ENCODE data around the gene PDE11A.

Gene PDE11A

GRCh38 chr2:178074123-178075005 is 1.8 kb upstream of the PDE11A start:
- DNase-seq (ENCODE audit: low read depth) = no peak
- H3K4me3 ChIP-seq (ENCODE audit: low read depth, low read length) = no peak overlapping the region
- TF ChIP-seq, protein P1, sequence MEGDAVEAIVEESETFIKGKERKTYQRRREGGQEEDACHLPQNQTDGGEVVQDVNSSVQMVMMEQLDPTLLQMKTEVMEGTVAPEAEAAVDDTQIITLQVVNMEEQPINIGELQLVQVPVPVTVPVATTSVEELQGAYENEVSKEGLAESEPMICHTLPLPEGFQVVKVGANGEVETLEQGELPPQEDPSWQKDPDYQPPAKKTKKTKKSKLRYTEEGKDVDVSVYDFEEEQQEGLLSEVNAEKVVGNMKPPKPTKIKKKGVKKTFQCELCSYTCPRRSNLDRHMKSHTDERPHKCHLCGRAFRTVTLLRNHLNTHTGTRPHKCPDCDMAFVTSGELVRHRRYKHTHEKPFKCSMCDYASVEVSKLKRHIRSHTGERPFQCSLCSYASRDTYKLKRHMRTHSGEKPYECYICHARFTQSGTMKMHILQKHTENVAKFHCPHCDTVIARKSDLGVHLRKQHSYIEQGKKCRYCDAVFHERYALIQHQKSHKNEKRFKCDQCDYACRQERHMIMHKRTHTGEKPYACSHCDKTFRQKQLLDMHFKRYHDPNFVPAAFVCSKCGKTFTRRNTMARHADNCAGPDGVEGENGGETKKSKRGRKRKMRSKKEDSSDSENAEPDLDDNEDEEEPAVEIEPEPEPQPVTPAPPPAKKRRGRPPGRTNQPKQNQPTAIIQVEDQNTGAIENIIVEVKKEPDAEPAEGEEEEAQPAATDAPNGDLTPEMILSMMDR (conservative IDR thresholded peaks at IDR 0.05; ENCODE audit: low read depth, low read length) = no peak

DNA sequence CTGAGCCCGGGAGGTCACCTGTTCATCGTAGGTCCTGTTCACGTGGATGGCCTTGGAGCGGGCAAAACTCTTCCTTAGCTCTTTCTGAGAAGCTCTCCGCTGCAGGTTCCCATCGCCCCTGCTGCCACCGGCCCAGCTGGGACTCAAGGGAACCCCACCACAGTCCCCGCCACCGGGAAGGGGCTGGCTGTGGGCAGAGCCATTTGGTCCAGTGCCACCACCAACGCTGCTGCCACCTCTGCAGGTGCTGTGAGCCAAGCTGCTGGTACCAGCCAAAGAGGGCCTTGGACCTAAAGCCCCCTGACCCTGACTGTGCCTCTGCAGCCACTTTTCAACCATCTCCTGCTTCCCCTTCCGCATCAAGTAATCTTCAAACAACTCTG is 586 bp downstream of the PDE11A start:
- TF ChIP-seq, protein P1 (conservative IDR thresholded peaks at IDR 0.05; ENCODE audit: low read depth, low read length) = no peak
- H3K4me3 ChIP-seq (ENCODE audit: low read depth, low read length) = no peak overlapping the region

GRCh38 chr2:178070824-178071223 is 1.8 kb downstream of the PDE11A start:
- H3K4me3 ChIP-seq (ENCODE audit: low read depth, low read length) = no peak overlapping the region
- no peak for DNase-seq (ENCODE audit: low read depth)

More for the DNA sequence above, 586 bp downstream of the PDE11A start:
- DNase-seq (ENCODE audit: low read depth) = no peak

DNA sequence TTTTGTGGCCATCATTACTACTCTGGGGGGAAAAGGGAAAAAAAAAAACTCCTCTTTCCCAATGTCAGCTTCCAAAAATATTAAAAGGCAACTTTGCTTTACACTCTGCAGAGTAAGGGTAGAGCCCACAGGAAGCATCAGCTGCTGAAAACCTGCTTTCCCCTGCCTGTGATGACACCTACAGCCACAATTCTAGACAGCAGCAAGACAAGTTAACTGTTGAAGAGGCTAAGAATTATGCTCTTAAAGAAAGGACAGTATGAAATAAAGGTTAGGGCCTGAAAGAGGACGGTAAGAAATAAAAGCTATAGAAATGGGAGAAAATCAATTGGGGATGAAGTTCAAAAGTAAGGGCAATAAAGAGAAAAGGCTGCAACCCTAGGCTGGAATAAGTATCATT is 3.0 kb downstream of the PDE11A start:
- DNase-seq (ENCODE audit: low read depth) = no peak
- TF ChIP-seq, protein P1 (conservative IDR thresholded peaks at IDR 0.05; ENCODE audit: low read depth, low read length) = no peak
- no peak overlapping the region for H3K4me3 ChIP-seq (ENCODE audit: low read depth, low read length)

More at GRCh38 chr2:178070824-178071223, 1.8 kb downstream of the PDE11A start:
- TF ChIP-seq, protein P1 (conservative IDR thresholded peaks at IDR 0.05; ENCODE audit: low read depth, low read length) = no peak

DNA sequence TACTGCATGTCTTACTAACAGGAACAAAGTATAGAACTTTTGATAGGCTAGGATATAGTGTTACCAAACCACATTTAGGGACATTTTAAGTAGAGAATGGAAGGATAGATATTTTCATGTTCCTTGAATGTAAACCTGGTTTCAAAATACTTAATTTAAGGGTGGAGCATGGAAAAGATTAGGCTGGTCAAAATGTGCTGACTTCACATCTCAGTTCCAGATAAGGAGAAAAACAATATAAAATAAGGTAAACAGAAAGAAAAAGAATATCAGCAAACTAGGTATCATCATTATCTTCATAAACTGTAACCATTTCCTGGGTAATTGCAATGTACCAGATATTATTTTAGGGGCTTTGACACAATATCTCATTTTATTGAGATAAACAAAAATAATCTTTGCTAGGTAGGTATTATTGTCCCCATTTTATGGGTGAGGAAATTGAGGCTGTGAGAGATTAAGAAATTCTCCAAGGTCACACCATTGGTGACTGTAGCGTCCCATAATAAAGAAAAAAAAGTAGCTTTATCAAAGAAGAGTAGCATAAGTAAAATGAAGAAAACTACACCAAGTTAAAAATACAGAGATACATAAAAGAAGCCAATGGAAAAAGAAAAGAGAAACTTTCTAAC is 3.6 kb downstream of the PDE11A start:
- no peak for DNase-seq (ENCODE audit: low read depth)
- TF ChIP-seq, protein P1 (conservative IDR thresholded peaks at IDR 0.05; ENCODE audit: low read depth, low read length) = no peak
- no peak overlapping the region for H3K4me3 ChIP-seq (ENCODE audit: low read depth, low read length)

- H3K4me3 ChIP-seq (ENCODE audit: low read depth, low read length) = no peak overlapping the region
- TF ChIP-seq, protein P1 (conservative IDR thresholded peaks at IDR 0.05; ENCODE audit: low read depth, low read length) = no peak
- DNase-seq (ENCODE audit: low read depth) = no peak
These were observed 5.5 kb downstream of the PDE11A start for GRCh38 chr2:178066890-178067669.

Measured in choroid plexus epithelial cell (primary cell).